Hematopoietic multipotent progenitor cell treated with erythropoietin and hydrocortisone succinate and interleukin-3 and kit ligand, for 17 days (in vitro differentiated cells): ENCODE results near the gene RIMBP3C.
"Not testable (repeated sequence)": the region's sequence is repeated elsewhere in the genome, so short reads cannot be mapped to it uniquely, and the experiment has no call there.

Experiments
- DNase-seq: peaks from one replicate; pipeline ENCODE4 v3.0.0-alpha.2; 2015; ENCODE audit warnings: low spot score

Gene RIMBP3C, protein sequence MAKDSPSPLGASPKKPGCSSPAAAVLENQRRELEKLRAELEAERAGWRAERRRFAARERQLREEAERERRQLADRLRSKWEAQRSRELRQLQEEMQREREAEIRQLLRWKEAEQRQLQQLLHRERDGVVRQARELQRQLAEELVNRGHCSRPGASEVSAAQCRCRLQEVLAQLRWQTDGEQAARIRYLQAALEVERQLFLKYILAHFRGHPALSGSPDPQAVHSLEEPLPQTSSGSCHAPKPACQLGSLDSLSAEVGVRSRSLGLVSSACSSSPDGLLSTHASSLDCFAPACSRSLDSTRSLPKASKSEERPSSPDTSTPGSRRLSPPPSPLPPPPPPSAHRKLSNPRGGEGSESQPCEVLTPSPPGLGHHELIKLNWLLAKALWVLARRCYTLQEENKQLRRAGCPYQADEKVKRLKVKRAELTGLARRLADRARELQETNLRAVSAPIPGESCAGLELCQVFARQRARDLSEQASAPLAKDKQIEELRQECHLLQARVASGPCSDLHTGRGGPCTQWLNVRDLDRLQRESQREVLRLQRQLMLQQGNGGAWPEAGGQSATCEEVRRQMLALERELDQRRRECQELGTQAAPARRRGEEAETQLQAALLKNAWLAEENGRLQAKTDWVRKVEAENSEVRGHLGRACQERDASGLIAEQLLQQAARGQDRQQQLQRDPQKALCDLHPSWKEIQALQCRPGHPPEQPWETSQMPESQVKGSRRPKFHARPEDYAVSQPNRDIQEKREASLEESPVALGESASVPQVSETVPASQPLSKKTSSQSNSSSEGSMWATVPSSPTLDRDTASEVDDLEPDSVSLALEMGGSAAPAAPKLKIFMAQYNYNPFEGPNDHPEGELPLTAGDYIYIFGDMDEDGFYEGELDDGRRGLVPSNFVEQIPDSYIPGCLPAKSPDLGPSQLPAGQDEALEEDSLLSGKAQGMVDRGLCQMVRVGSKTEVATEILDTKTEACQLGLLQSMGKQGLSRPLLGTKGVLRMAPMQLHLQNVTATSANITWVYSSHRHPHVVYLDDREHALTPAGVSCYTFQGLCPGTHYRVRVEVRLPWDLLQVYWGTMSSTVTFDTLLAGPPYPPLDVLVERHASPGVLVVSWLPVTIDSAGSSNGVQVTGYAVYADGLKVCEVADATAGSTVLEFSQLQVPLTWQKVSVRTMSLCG (N-terminal part only)

GRCh38 chr22:21551361-21551760 is at the start of gene RIMBP3C:
RIMBP3C (minus strand) TSS chr22:21551461; CDS start chr22:21550976, 485 bp downstream.
- not testable (repeated sequence) for DNase-seq

DNA sequence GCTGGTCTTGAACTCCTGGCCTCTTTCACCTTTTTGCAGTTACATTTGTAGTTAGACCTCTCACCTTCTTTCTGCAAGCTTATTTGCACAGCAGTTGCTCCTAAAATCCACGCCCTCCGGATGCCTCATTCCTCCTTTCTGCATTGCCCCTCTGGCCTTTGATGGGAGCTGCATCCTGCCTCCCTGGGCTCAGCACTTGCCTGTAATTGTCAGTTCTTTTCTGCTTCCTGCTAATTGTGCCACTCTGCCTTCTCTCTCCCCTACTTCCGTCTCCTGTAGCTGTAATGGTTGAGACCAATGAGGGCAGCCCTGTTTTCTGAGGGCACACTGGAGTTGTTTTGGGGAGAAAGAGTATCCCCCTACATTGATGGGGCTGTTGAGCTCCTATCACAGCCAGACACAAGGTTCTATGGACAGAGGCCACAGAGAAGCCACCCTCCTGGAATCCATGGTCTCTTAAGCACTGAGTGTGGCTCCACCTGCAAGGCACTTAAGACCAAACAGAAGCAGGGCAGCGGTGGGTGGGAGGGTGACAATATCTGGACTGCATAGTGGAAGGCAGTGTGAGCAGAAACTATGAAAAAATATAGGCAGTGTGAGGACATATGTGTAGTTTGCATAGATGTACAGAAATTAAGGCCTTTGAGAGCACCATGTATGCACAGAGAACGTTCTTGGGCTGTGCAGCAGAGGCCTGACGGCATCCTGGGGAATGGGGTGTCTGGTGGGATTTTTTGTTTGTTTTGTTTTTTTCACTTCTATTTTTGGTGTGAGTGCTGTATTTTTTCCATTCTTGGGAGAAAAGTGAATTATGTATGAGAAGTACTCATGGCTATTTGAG is 48.0 kb upstream of the RIMBP3C start:
- DNase-seq, result no peak

DNA sequence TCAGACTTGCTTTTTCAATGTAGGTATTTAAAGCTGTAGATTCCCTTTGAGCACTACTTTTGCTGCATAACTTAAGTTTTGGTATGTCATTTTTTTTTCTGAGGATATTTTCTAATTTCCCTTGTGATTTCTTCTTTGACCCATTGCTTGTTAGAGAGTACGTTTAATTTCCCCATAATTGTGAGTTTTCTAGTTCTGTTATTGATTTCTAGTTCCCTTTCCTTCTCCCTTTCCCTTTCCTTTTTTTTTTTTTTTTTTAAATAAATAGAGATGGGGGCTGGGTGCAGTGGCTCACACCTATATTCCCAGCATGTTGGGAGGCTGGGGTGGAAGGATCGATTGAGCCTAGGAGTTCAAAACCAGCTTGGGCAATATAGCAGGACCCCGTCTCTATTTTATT is 47.0 kb upstream of the RIMBP3C start:
- no peak for DNase-seq

DNA sequence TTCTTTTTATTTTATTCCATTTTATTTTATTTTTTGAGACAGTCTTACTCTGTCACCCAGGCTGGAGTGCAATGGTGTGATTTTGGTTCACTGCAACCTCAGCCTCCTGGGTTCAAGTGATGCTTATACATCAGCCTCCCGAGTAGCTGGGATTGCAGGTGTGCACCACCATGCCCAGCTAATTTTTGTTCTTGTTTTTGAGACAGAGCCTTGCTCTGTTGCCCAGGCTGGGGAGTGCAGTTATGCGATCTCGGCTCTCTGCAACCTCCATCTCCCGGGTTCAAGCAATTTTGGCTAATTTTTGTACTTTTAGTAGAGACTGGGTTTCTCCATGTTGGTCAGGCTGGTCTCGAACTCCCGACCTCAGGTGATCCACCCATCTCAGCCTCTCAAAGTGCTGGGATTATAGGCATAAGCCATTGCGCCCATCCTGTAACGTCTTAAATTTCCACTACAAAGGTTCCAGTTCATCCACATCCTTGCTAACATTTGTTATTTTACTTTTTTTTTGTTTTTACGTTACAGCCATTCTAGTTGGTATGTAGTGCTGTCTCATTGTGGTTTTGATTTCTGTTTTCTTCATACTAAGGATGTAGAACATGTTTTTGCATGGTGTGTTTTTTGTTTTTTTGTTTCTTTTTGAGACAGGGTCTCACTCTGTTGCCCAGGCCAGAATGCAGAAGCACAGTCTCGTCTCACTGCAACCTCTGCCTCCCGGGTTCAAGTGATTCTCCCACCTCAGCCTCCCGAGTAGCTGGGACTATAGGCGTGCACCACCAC is 45.3 kb upstream of the RIMBP3C start:
- DNase-seq, result not testable (repeated sequence)

DNA sequence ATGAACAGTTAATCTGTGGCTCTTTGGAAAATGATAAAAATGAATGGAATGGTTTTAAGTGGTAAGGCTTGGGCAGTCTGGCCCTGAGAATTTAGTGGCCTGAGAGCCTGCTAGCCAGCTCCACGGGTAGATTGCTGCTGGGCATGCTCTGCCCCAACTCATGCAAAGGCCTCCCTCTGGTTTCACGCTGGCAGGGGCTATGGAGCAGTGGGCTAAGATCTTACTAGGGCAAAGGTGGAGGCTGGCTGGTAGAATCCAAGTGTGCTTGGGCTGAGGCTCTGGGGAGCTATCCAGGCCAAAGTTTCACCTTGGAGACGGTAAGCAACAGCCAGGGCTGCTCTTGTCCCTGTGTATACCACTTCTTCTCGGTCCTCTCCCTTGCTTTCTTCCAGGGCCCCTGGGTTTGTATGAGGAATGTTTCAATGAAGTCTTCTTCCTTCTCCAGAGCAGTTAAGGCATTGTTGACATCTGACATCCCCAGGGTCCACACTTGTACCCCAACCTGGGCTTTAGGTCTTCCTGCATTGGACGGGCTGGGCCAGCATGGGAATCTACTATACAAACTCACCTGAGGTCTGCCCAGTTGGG is 43.7 kb upstream of the RIMBP3C start:
- DNase-seq, result no peak

DNA sequence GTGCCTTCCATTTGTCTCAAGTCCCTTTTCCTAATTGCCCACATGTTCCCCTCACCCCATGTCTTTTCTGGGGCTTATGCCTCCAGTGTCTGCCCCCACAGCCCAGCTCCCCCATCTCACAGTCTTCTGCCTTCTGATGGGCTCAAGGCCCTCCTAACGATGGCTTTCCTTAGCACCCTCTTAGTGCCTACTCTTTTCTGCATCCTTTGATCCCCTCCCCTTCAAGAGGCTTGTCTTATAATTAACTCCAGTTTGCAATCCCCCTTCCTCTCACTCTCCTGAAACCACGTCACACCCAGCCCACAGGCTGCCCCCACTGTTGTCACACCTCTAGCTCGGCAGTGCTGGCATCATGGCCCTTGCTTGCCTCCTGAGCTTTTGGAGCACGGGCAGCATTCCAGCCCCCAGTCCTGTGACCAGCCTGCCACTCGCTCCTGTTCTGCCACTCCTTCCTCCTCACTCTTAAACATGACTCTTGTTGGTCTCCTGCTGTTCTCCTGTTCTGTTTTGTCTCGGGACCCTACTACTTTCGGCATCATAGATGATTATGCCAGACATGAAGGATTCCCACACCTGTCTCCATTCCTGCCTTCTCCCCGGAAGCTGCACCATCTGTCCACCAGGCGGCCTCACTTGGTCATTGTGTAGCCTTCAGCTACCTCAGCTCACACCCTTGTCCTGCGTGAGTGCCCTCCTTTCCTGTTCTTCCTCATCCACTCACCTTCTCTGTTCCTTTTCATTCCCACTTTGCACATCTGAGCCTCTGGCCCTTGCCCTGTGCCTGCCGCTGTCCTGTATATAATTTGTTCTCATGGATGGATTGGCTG is 42.4 kb upstream of the RIMBP3C start:
- DNase-seq, result peak; percentile 27

DNA sequence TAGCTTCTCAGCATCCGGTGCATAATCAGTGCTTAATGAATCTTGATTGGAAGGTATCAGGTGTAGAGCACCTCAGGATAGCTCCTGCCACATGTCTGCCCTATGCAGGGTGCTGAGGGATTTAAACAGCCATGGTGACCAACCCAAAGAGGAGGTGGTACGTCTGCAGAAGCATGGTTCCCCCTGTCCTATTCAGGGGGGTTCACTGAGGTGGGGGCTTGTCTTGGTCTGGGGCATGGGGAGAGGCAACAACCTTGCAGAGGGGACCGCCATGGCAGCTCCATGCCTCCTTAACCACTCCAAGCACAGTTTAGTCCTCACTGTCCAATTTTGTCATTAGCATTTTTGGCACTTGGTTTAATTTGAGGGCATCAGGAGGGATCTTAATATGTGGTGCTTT is 41.2 kb upstream of the RIMBP3C start:
- DNase-seq, result no peak

DNA sequence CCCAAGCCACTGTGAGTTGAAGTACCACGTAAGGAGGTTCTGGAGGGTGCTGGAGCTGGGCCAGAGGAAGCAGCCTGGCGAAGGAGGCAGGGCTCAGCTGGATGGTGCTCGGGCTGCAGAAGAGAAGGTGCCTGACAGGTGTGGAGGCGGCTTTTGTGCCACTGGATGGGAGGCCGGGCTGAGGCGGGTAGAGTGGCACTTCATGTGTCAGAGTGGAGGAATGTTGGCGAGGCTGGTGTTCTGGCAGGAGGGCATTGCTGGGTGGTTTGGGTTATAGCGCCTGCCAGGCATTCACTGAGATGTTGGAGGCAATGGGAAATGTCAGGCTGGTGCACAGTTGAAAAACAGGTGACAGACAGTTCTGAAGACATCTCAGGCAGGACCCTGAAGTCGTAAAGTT is 40.4 kb upstream of the RIMBP3C start:
- DNase-seq, result no peak

GRCh38 chr22:21590809-21591641 is 39.8 kb upstream of the RIMBP3C start:
- DNase-seq, result no peak

- no peak for DNase-seq
These were observed 38.1 kb upstream of the RIMBP3C start for GRCh38 chr22:21589396-21589795.

GRCh38 chr22:21587803-21588611 is 36.7 kb upstream of the RIMBP3C start:
- no peak for DNase-seq

DNA sequence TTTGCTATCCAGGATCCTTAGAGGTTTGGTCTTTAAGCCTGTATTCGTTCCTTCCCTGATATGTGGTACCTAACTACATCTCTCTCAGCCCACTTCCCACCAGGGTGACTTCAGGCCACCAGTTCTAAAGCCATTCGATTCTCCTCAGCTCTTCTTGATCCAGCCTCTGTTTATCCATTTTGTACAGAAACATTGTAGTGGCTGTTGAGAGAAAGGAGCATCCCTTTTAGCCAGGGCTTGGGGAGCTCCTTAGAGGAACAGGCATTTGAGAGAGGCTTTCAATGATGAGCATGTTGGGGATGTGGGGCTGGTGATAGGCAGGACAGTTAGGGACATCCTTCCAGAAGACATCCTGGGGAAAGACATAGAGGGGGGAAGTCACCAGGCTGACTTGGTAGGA is 34.1 kb upstream of the RIMBP3C start:
- DNase-seq, result no peak

DNA sequence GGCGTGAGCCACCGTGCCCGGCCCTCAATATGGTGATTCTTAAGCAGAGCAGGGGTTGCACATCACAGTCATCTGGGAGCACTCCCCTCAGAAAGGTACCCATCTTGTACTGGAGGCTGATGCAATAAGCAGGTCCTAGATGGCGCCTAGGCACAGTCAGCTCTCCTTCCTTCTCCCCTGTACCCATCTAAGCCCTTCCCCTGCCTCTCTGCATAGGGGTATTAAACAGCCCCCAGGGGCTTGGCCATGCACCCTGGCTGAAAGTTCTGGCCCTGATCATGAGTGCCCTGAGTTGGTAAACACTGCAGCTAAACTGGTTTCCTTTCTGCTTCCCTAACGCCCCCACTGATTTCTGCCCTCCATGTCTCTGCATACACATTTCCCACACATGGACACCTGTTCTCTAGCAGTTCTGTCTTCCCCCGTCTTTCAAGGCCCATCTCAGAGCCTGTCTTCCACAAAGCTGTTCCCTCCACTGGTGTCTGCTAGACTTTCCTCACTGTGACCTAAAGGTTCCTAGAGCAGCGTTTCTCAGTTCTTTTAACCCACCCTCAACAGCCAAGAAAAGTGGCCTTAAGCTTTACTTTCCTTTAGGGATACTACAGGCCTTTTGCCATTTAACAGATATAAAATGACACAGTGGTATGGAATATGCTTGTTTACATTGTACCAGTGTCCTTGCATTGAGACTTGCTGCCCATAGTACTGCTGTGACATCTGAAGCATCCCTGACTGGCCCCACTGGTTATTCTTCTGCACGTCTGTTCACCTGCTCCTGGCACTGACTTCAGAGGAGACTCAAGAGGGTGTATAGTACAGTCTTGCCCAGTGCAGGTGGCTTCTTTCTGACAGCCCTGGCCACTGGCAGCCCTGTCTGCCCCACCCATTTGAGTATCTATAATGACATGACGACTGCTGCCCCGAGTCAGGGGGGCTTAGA is 31.8 kb upstream of the RIMBP3C start:
- DNase-seq, result no peak

DNA sequence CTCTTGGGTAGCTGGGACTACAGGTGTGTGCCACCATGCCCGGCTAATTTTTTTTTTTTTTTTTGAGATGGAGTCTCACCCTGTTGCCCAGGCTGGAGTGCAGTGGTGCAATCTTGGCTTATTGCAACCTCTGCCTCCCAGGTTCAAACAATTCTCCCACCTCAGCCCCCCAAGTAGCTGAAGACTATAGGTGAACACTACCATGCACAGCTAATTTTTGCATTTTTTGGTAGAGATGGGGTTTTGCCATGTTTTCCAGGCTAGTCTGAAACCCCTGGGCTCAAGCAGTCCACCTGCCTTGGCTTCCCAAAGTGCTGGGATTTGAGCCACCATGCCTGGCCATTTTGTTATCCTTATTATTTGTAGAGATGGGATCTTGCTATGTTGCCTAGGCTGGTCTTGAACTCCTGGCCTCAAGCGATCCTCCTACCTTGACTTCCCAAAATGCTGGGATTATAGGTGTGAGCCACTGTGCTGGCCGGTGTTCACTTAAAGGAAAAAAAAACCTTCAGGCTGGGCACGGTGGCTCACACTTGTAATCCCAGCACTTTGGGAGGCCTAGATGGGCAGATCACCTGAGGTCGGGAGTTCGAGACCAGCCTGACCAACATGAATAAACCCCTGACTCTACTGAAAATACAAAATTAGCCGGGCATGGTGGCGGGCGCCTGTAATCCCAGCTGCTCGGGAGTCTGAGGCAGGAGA is 29.9 kb upstream of the RIMBP3C start:
- DNase-seq, result not testable (repeated sequence)

DNA sequence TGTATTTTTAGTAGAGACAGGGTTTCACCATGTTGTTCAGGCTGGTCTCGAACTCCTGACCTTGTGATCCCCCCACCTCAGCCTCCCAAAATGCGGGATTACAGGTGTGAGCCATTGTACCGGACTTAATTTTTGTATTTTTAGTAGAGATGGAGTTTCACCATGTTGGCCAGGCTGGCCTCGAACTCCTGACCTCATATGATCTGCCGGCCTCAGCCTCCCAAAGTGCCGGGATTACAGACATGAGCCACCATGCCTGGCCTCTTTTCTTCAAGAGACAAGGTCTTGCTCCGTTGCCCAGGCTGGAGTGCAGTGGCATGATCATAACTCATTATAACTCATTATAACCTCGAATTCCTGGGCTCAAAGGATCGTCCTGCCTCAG is 29.4 kb upstream of the RIMBP3C start:
- not testable (repeated sequence) for DNase-seq

GRCh38 chr22:21579474-21579851 is 28.2 kb upstream of the RIMBP3C start:
- no peak for DNase-seq
